Muscle of leg (tissue), 11 donors: ENCODE data around the gene SLC16A9. TPM values are rescaled to one million over a fixed set of nuclear protein-coding genes. Genes with fewer than 3 reads are reported as not detected.

Experiments
- DNase-seq: peaks from one replicate; pipeline ENCODE4 v3.0.0; 2013
- H3K27ac ChIP-seq: one replicate; pipeline ENCODE4 v1.5.1; 2013; ENCODE audit warnings: mild to moderate bottlenecking, low read length, control low read depth
- H3K27me3 ChIP-seq: one replicate; pipeline ENCODE4 v1.6.1; 2013; ENCODE audit warnings: low read length; ENCODE audit not compliant: control insufficient read depth, insufficient read depth
- H3K36me3 ChIP-seq: one replicate; pipeline ENCODE4 v1.6.1; 2013; ENCODE audit warnings: low read length; ENCODE audit not compliant: control insufficient read depth, insufficient read depth
- H3K4me1 ChIP-seq: one replicate; pipeline ENCODE4 v1.6.1; 2013; ENCODE audit warnings: low read length; ENCODE audit not compliant: control insufficient read depth, insufficient read depth
- H3K4me3 ChIP-seq: one replicate; pipeline ENCODE4 v1.5.1; 2013; ENCODE audit warnings: low read length, control low read depth
- H3K9me3 ChIP-seq: replicated peaks from 2 replicates; pipeline ENCODE4 v1.6.1; 2013; ENCODE audit warnings: low read depth, low read length; ENCODE audit not compliant: control insufficient read depth
- WGBS: methylation state at CpG from one replicate; pipeline ENCODE4 v1.1.5; 2013; ENCODE audit warnings: missing lambda C conversion rate; ENCODE audit not compliant: insufficient coverage; 5-methylcytosine and 5-hydroxymethylcytosine counted together
- polyA plus RNA-seq, 8 donors: library from polyadenylated mRNA; unstranded; fragments of 120-200 nt; gene quantifications; one replicate each; pipeline versions ENCODE4 v1.2.1 to v1.2.3, GENCODE V29; 2013; ENCODE audit warnings: inconsistent platforms in 1 of 8, low replicate concordance in 1 of 8; ENCODE audit not compliant: insufficient read length in 8 of 8, insufficient read depth in 1 of 8
- total RNA-seq: library from RNA; stranded (reverse); fragments of 120-200 nt; gene quantifications from one replicate; pipeline ENCODE4 v1.2.4, GENCODE V29; 2013

SLC16A9 gene
- total and polyA plus RNA-seq, 9 donors = 2.7 to 9.4 (median 4.0) TPM

DNA sequence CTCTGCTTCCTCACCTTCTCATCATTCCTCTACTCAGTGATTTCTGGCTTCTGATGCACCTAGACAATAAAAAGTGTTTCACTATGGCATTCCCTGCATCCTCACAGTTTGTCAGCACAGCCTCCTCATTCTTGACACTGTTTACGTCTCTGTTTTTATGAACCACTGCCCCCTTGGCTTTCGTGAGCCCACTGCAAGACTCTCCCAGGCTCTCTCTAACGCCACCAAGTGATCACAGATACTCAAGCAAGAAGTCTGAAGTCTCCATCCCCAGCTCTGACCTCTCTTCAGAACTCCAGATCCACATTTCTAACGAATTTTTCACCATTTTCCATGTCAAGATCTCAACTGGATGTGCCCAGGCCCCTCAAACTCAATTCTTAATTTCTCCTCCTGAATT lies 8.9 kb downstream of the SLC16A9 start:
- Histone ChIP-seq H3K36me3 (no peaks in the 10 kb centered on the region), H3K9me3 (no peaks in the 10 kb centered on the region), H3K27ac (no peak overlapping the region), H3K4me3 (no peak overlapping the region), H3K4me1 (no peaks in the 10 kb centered on the region), H3K27me3 (no peaks in the 10 kb centered on the region)
- 31% methylated on average over 4 of the region's 4 CpGs for WGBS
- DNase-seq = no peak

DNA sequence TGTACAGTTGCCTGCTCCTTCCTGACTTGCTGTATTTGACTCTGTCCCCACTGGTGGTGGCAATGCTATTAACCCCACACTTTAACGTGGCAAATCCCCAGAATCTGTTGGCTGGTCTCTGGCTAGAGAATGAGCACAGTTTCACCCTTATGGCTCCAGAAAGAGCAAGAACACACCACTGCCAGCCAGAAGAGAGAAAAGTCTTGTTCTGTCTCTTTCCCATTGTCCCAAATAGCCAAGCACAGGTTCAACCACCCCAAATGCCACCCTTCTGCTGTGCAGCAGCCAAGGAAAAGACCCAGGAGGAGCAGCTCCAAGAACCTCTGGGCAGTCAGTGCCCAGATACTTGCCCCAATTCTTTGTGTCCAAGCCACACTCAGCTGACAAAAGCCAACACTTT lies 11.3 kb downstream of the SLC16A9 start:
- DNase-seq = no peak
- no CpG with 5 or more reads among the region's 1 CpG for WGBS
- Histone ChIP-seq H3K27ac (no peak overlapping the region), H3K4me1 (no peaks in the 10 kb centered on the region), H3K4me3 (no peak overlapping the region), H3K9me3 (no peaks in the 10 kb centered on the region), H3K36me3 (no peaks in the 10 kb centered on the region), H3K27me3 (no peaks in the 10 kb centered on the region)

DNA sequence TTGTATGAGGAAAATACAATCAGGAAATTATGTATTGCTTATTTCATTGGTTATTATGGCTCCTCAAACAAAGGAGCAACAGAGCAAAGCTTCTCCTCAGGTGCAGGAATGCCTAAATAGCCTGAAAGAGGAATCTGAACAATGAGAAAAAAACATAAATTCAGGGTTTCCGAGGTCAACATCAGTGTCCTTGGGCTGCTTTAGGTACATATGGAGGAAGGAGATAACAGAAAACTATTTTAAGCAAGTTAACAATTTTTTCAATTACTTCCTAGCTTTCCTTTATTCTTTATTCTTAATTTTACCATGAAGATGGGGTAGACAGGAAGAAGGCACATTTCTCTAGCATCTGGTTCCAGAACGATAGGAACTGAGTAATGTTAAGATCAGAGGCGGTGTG lies 14.0 kb downstream of the SLC16A9 start:
- Histone ChIP-seq H3K36me3 (no peaks in the 10 kb centered on the region), H3K4me3 (no peak overlapping the region), H3K27ac (no peak overlapping the region), H3K9me3 (no peaks in the 10 kb centered on the region), H3K27me3 (no peaks in the 10 kb centered on the region), H3K4me1 (no peaks in the 10 kb centered on the region)
- no CpG with 5 or more reads among the region's 3 CpGs for WGBS
- DNase-seq = no peak

DNA sequence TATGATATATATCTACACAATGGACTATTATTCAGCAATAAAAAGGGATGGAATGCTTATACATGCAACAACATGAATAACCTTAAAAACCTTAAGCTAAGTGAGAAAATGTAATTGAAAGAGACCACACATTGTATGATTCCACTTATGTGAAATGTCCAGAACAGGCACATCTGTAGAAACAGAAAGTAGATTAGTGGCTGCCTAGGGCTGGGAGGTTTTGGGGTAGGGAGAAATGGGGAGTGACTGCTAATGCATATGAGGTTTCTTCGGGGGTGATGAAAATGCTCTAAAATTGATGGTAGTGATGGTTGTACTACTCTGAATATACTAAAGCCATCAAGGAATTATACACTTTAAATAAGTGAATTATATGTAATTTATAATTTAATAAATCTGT lies 14.7 kb downstream of the SLC16A9 start:
- Histone ChIP-seq H3K4me1 (no peaks in the 10 kb centered on the region), H3K27ac (no peak overlapping the region), H3K27me3 (no peaks in the 10 kb centered on the region), H3K9me3 (no peaks in the 10 kb centered on the region), H3K36me3 (no peaks in the 10 kb centered on the region), H3K4me3 (no peak overlapping the region)
- no CpG with 5 or more reads among the region's 1 CpG for WGBS
- DNase-seq = no peak

DNA sequence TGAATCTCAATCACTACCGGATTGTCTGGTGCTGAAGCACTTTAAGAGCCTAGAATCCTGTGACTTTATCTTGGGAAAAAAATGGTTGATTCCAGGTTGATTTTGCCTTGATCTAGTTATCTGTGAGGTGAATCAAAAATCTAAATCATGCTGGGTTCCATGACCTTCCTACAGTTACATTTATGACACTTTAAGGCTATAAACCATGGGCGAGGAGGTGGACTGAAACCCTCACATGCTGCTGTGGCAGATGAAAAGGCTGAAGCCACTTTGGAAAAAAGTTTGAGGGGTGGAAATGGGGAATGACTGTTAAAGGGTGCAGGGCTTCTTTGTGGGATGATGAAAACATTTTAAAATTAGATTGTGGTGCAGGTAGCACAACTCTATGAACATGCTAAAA lies 17.5 kb downstream of the SLC16A9 start:
- Histone ChIP-seq H3K36me3 (no peaks in the 10 kb centered on the region), H3K9me3 (no peaks in the 10 kb centered on the region), H3K27me3 (no peaks in the 10 kb centered on the region), H3K4me3 (no peak overlapping the region), H3K4me1 (no peaks in the 10 kb centered on the region), H3K27ac (no peak overlapping the region)
- no peak for DNase-seq
- no CpG with 5 or more reads among the region's 2 CpGs for WGBS

GRCh38 chr10:59688921-59689351 lies 20.7 kb downstream of the SLC16A9 start:
- no CpG with 5 or more reads among the region's 5 CpGs for WGBS
- H3K9me3 ChIP-seq = no peaks in the 10 kb centered on the region
- H3K27me3 ChIP-seq = no peaks in the 10 kb centered on the region
- no peak for DNase-seq
- no peak overlapping the region for H3K27ac ChIP-seq
- no peak overlapping the region for H3K4me3 ChIP-seq
- no peaks in the 10 kb centered on the region for H3K4me1 ChIP-seq
- H3K36me3 ChIP-seq = no peaks in the 10 kb centered on the region

GRCh38 chr10:59687657-59688056 lies 22.0 kb downstream of the SLC16A9 start:
- no peaks in the 10 kb centered on the region for H3K27me3 ChIP-seq
- no peak overlapping the region for H3K27ac ChIP-seq
- H3K9me3 ChIP-seq = no peaks in the 10 kb centered on the region
- no peak for DNase-seq
- no peak overlapping the region for H3K4me3 ChIP-seq
- no CpG with 5 or more reads among the region's 1 CpG for WGBS
- H3K36me3 ChIP-seq = no peaks in the 10 kb centered on the region
- H3K4me1 ChIP-seq = no peaks in the 10 kb centered on the region

DNA sequence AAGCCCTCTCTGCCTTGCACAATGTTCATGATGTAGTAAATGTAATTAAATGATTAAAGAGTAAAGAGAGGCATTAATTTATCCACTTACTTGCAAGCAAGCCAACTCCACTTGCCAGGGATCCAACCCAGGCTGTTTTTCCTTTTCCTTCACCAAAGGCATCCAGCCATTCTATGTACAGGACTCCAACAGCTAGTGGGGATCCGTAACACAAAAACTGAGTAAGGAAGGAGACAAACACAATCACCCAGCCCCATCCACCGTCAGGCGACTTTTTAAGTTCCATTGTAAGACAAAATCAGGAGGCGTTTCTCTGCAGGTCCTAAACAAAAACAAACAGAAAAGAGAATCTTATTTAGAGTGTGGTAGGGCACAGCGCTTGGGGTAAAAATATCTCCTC lies 25.6 kb downstream of the SLC16A9 start:
- no CpG with 5 or more reads among the region's 5 CpGs for WGBS
- Histone ChIP-seq H3K27ac (no peak overlapping the region), H3K4me3 (no peak overlapping the region), H3K27me3 (no peaks in the 10 kb centered on the region), H3K4me1 (no peaks in the 10 kb centered on the region), H3K36me3 (no peaks in the 10 kb centered on the region), H3K9me3 (no peaks in the 10 kb centered on the region)
- DNase-seq = no peak

DNA sequence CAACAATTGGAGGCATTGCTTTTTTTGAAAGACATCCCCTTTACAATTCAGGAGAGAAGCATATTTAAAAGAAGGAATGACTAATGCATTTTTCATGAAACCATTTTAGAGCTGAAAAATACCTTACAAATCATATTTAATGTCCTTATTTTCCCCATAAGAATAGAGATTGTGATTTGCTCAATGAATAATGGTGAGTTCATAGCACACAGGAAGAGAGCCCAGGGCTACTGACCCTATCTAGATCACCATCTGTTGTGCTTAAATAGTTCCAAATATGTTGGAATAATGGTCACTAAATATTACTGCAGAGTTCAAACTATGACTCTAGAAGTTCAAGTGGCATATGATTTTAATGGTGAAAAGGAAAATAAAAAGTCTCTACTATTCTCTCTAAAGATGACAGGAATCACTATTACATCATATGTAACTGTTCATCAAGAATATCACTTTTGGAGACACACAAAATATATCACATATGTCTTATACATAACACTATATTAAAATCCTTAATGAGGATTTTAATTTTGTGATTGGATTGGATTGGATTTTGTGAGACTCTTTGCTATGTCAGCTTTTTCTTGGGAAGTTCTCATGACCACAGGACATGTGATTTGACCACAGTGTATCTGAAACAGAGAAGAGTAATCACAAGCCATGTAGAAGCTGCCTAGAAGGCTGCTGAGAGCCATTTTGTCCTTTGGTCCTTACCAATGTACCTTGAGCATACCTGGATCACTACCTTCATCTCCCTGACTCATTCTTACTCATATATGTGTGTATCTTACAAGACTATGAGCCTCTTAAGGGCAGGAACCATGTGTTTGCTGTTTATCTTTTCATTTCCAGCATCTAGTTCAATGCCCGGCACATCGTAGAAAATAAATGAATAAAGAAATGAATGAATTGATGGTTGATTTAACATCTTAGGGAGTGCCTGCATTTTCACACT lies 26.4 kb downstream of the SLC16A9 start:
- Histone ChIP-seq H3K27me3 (no peaks in the 10 kb centered on the region), H3K4me1 (no peaks in the 10 kb centered on the region), H3K9me3 (no peaks in the 10 kb centered on the region), H3K27ac (no peak overlapping the region), H3K4me3 (no peak overlapping the region), H3K36me3 (no peaks in the 10 kb centered on the region)
- no peak for DNase-seq
- no CpG with 5 or more reads among the region's 2 CpGs for WGBS

DNA sequence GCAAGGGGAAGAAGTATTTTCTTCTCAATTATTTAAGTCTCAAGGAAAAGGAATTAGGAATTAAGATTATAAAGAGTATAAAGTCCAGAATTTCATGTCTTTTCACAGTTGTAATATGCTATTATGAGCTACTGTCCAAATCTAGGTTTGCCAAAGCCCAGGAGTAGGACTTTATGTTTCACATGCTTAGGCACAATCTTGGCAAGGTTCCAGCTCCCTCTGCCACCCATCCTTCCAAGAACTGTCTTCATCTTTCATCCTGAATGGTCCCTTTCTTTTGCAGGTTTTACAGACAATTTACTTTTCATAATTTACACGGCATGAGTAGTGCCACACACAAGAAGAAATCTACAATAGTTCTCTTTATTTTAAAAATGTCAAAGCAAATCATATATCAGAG lies 29.5 kb downstream of the SLC16A9 start:
- H3K4me3 ChIP-seq = no peak overlapping the region
- no peaks in the 10 kb centered on the region for H3K36me3 ChIP-seq
- no CpG with 5 or more reads among the region's 1 CpG for WGBS
- DNase-seq = no peak
- no peaks in the 10 kb centered on the region for H3K4me1 ChIP-seq
- no peaks in the 10 kb centered on the region for H3K27me3 ChIP-seq
- H3K9me3 ChIP-seq = no peaks in the 10 kb centered on the region
- H3K27ac ChIP-seq = no peak overlapping the region
